ENCODE measurements around the gene NACC1.

The NACC1 gene

GRCh38 chr19:13121551-13122274 lies 3.6 kb downstream of the NACC1 start:
- no peak for DNase-seq

- no peak for DNase-seq
Measured at GRCh38 chr19:13122275-13122878, 4.3 kb downstream of the NACC1 start.

- no peak for DNase-seq
Measured at GRCh38 chr19:13122980-13123957, 5.2 kb downstream of the NACC1 start.

- DNase-seq: no peak
Measured at GRCh38 chr19:13127051-13127450, 9.0 kb downstream of the NACC1 start.

GRCh38 chr19:13127811-13128575 lies 9.9 kb downstream of the NACC1 start:
- no peak for DNase-seq

- DNase-seq: no peak
Measured at GRCh38 chr19:13128583-13128982, 10.5 kb downstream of the NACC1 start.

GRCh38 chr19:13129384-13129783 lies 11.3 kb downstream of the NACC1 start:
- no peak for DNase-seq

- no peak for DNase-seq
Measured at GRCh38 chr19:13130886-13131490, 12.9 kb downstream of the NACC1 start.

GRCh38 chr19:13132471-13133180 lies 14.6 kb downstream of the NACC1 start:
- no peak for DNase-seq

- no peak for DNase-seq
Measured at GRCh38 chr19:13133241-13133870, 15.3 kb downstream of the NACC1 start.

- no peak for DNase-seq
Measured at GRCh38 chr19:13134626-13135025, 16.6 kb downstream of the NACC1 start.

- DNase-seq: no peak
Measured at GRCh38 chr19:13135068-13136062, 17.3 kb downstream of the NACC1 start.

- DNase-seq: no peak
Measured at GRCh38 chr19:13137290-13137794, 19.3 kb downstream of the NACC1 start.

- no peak for DNase-seq
Measured at GRCh38 chr19:13138171-13138915, 20.3 kb downstream of the NACC1 start.

- no peak for DNase-seq
Measured at GRCh38 chr19:13138916-13139198, 20.8 kb downstream of the NACC1 start.

GRCh38 chr19:13139633-13140311 lies 21.7 kb downstream of the NACC1 start:
- DNase-seq: no peak

- DNase-seq: no peak
Measured at GRCh38 chr19:13146763-13147563, 28.9 kb downstream of the NACC1 start.
